OCI-LY3 (cell line): ENCODE measurements around the gene SRRM4.

ENCODE experiments used
- EZH2phosphoT487 ChIP-seq: fragments of 200-600 bp; shearing (Covaris generic); IDR thresholded peaks from 2 replicates; pipeline ENCODE4 v1.6.1; 2018; ENCODE audit warnings: antibody characterized with exemption, mixed run types, low read depth
- TF ChIP-seq, protein P1 (sequence below): fragments of 200-600, 300-600 bp; sonication (generic); IDR thresholded peaks from 2 replicates; pipeline ENCODE4 v1.5.1; 2014; ENCODE audit warnings: antibody characterized with exemption, low read length, low read depth

GRCh38 chr12:119151445-119152026 is 170.2 kb downstream of the SRRM4 start:
- no peak for TF ChIP-seq EZH2phosphoT487
- TF ChIP-seq, protein P1, sequence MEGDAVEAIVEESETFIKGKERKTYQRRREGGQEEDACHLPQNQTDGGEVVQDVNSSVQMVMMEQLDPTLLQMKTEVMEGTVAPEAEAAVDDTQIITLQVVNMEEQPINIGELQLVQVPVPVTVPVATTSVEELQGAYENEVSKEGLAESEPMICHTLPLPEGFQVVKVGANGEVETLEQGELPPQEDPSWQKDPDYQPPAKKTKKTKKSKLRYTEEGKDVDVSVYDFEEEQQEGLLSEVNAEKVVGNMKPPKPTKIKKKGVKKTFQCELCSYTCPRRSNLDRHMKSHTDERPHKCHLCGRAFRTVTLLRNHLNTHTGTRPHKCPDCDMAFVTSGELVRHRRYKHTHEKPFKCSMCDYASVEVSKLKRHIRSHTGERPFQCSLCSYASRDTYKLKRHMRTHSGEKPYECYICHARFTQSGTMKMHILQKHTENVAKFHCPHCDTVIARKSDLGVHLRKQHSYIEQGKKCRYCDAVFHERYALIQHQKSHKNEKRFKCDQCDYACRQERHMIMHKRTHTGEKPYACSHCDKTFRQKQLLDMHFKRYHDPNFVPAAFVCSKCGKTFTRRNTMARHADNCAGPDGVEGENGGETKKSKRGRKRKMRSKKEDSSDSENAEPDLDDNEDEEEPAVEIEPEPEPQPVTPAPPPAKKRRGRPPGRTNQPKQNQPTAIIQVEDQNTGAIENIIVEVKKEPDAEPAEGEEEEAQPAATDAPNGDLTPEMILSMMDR, result no peak
